Activated CD8-positive, alpha-beta memory T cell treated with anti-CD3 and anti-CD28 coated beads, Interleukin-2, amount 10 ng/mL, durations not matched to agents 7 days and 5 days (primary cell): ENCODE data around the gene MTUS2. TPM values are rescaled to one million over a fixed set of nuclear protein-coding genes. Genes with fewer than 3 reads are reported as not detected.

ENCODE experiments used
- ATAC-seq: fragments of 150-1000 bp; cut with Tn5 transposase; one replicate; pipeline ENCODE4 v1.10.0; 2021; ENCODE audit warnings: moderate library complexity
- CTCF ChIA-PET: fragments of 350-600 bp; sonication (Branson Sonifier 250); formaldehyde crosslinking; loops from one replicate; lab custom pipeline; 2021; ENCODE audit warnings: antibody characterized with exemption; lab: Charles Lee
- DNase-seq: peaks from one replicate; pipeline ENCODE4 v3.0.0-alpha.2; 2020
- H3K27ac Mint-ChIP-seq: one replicate; pipeline ENCODE4 v1.8.0; 2021; ENCODE audit warnings: mild to moderate bottlenecking, mixed read lengths
- H3K27me3 Mint-ChIP-seq: one replicate; pipeline ENCODE4 v1.8.0; 2021; ENCODE audit warnings: mixed read lengths
- H3K36me3 Mint-ChIP-seq: one replicate; pipeline ENCODE4 v1.8.0; 2021; ENCODE audit warnings: mild to moderate bottlenecking, mixed read lengths
- H3K4me1 Mint-ChIP-seq: one replicate; pipeline ENCODE4 v1.8.0; 2021; ENCODE audit warnings: mixed read lengths
- H3K4me3 Mint-ChIP-seq: one replicate; pipeline ENCODE4 v1.8.0; 2021; ENCODE audit warnings: mild to moderate bottlenecking, moderate library complexity, mixed read lengths
- H3K9me3 Mint-ChIP-seq: one replicate; pipeline ENCODE4 v1.8.0; 2022; ENCODE audit warnings: low read depth, mixed read lengths
- total RNA-seq, 2 experiments: library from RNA; stranded (reverse); gene quantifications; one replicate each; pipeline ENCODE4 v1.2.3, GENCODE V29; 2021

Gene MTUS2
- total RNA-seq, 2 experiments from 2014 or later = not detected

DNA sequence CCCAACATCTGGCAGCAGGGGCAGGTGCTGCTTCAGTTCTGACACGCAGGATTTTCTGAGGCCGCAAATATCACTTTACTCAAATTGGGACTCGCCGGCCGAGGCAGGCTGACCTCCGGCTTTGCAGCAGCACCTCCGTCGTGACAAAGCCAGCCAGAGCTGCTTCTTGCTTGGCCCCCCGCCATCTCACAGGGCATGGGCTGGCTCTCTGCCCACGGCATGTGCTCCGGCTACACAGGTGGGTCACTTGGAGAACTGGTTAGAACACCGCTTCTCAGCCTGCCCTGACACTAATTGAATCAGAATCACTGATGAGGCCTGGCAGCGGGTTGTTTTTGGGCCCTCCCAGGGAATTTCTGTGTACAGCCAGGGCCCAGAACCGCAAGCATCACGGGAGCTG, 663.1 kb downstream of the MTUS2 start:
- no peak overlapping the region for H3K4me3 Mint-ChIP-seq
- CTCF ChIA-PET = interaction anchor here (1.4 kb wide), 1 partner anchor 10 kb away, joined by 3 read pairs; no protein-coding TSS in a partner anchor
- no peak overlapping the region for H3K27ac Mint-ChIP-seq
- ATAC-seq = no peak
- no peak for DNase-seq
- no peaks in the 10 kb centered on the region for H3K36me3 Mint-ChIP-seq
- no peaks in the 10 kb centered on the region for H3K4me1 Mint-ChIP-seq
- no peaks in the 10 kb centered on the region for H3K9me3 Mint-ChIP-seq
- H3K27me3 Mint-ChIP-seq = peaks cover 14% of the 10 kb centered on the region

DNA sequence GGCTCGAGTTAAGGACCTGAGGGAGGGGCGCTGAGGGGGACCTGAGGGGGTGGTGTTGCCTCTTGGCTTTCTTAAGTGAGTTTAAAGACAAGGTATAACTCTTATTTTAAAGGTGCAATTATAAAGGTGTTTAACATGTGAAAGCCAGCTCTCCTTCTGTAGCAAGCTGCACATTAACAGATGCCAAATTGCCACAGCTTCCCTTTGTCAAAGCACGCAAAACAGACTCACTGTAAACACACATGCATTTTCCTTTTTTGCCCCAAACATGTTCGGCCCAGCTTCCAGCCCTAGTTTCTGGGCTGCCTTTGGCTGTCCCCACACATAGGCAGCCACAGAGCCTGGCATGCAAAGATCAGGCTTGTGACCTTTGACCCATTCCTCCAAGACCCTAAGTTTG, 663.5 kb downstream of the MTUS2 start:
- H3K4me1 Mint-ChIP-seq = no peaks in the 10 kb centered on the region
- no peaks in the 10 kb centered on the region for H3K36me3 Mint-ChIP-seq
- no peak overlapping the region for H3K4me3 Mint-ChIP-seq
- DNase-seq (no peak), ATAC-seq (no peak)
- CTCF ChIA-PET = interaction anchor here (1.4 kb wide), 1 partner anchor 11 kb away, joined by 3 read pairs; no protein-coding TSS in a partner anchor
- H3K9me3 Mint-ChIP-seq = no peaks in the 10 kb centered on the region
- peaks cover 14% of the 10 kb centered on the region for H3K27me3 Mint-ChIP-seq
- no peak overlapping the region for H3K27ac Mint-ChIP-seq

DNA sequence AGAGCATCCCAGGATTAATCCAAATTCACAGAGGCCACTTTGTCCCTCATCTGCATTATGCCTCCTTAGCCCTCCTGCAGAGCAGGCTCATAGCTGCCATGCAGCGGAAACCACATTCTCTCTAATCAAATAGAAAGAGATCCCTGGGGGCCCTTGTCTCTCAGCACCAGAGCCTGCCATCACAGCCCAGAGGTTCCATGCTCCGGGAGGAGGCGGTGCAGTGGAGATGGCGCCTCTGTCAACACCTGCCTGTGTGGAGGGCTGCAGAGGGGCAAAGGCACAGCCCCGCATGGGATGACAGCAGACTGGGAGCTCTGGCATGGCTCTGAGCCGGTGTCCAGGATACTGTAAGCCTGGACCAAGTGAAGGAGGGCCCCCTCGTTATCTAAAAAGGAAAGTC, 664.1 kb downstream of the MTUS2 start:
- CTCF ChIA-PET = interaction anchor here (1.4 kb wide), 1 partner anchor 11 kb away, joined by 3 read pairs; no protein-coding TSS in a partner anchor
- H3K4me3 Mint-ChIP-seq = no peak overlapping the region
- H3K36me3 Mint-ChIP-seq = no peaks in the 10 kb centered on the region
- DNase-seq (no peak), ATAC-seq (no peak)
- no peaks in the 10 kb centered on the region for H3K4me1 Mint-ChIP-seq
- H3K27me3 Mint-ChIP-seq = peaks cover 14% of the 10 kb centered on the region
- H3K9me3 Mint-ChIP-seq = no peaks in the 10 kb centered on the region
- H3K27ac Mint-ChIP-seq = no peak overlapping the region

DNA sequence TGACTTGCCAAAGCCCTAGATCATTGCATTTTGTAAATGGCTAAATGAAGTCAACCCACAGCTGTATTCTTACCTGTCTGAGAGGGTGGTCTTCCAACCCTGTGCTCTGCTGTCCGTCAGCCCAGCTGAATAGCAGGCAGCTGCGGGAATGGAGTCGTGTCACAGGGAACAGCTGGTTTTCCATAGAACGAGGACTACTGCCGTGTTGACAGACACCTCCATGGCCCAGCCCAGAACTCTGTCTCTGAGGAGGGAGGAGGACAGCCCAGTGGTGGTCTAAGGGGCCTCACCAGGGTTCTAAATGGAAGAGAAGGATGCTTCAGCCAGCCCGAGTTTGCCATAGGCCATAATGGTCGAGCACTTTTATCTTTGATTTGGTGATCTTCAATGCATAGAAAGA, 664.7 kb downstream of the MTUS2 start:
- CTCF ChIA-PET = no interaction called here

DNA sequence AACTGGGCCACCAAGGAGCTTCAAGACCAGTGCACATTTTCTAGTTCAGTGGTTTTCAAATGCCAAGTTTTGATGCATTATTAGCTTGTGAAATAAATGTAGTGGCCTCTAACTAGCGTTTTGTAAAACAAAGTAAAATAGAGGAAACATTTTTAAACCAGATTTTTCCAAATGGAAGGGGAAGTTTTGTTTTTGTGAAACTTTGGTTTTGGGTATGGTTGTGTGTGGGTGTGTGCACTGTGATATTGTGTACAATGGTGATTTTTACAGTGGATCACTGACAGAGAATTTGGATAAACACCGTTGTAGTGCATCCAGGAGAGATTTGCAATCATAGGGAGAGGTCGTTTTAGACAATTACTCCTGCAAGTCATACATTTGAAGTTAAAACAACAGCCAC, 666.4 kb downstream of the MTUS2 start:
- CTCF ChIA-PET = no interaction called here
- H3K4me1 Mint-ChIP-seq = no peaks in the 10 kb centered on the region
- no peaks in the 10 kb centered on the region for H3K36me3 Mint-ChIP-seq
- no peaks in the 10 kb centered on the region for H3K9me3 Mint-ChIP-seq
- DNase-seq = no peak
- ATAC-seq = no peak
- H3K27me3 Mint-ChIP-seq = peaks cover 12% of the 10 kb centered on the region
- no peak overlapping the region for H3K27ac Mint-ChIP-seq
- H3K4me3 Mint-ChIP-seq = no peak overlapping the region

More for the DNA sequence above, 664.7 kb downstream of the MTUS2 start:
- no peak overlapping the region for H3K27ac Mint-ChIP-seq
- no peak overlapping the region for H3K4me3 Mint-ChIP-seq
- peaks cover 14% of the 10 kb centered on the region for H3K27me3 Mint-ChIP-seq
- no peaks in the 10 kb centered on the region for H3K4me1 Mint-ChIP-seq
- no peak for DNase-seq
- no peaks in the 10 kb centered on the region for H3K36me3 Mint-ChIP-seq
- no peaks in the 10 kb centered on the region for H3K9me3 Mint-ChIP-seq
- no peak for ATAC-seq

DNA sequence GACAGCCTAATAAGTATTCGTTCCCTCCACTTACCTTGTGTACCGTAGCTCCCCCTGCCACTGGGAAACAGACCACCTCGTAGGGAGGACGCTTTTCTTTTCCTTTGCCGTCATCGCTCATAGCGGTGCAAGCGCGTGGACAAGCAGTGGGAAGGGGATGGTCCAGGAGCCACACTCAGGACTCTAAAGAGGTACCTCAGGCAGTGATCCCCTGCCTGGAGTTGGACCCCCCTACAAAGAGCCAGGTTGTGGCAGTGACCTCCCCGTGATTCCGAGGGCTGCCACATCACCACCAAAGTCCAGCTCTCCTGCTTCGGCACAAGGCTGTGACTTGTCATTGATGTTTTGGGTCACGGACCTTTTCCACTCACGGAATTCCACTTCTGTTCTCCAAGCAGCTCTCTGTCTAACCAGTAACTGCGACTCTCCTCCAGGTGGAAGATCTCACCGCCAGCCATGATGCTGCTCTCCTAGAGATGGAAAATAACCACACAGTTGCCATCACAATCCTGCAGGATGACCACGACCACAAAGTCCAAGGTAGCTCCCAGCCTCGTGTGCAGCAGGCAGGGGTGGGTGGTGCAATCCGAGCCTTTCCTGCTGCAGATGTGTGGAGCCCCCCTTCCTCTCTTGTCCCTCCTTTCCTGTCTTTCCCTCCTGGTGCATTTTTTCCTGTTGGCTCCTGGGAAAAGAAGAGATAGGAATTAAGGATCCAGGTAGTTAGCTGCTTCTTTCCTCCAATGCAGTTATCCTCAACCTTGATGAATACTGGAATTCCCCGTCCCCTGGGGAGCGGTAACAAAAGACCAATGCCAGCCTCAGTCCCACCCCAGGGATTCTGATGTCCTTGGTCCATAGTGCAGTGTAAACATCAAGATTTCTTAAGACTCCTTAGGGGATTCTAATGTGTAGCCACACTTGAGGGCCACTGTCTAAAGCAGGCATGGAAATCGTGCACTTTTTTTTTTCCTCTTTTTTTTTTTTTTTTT, 667.6 kb downstream of the MTUS2 start:
- CTCF ChIA-PET = interaction anchor here (1.2 kb wide), 1 partner anchor 16 kb away, joined by 4 read pairs; no protein-coding TSS in a partner anchor

DNA sequence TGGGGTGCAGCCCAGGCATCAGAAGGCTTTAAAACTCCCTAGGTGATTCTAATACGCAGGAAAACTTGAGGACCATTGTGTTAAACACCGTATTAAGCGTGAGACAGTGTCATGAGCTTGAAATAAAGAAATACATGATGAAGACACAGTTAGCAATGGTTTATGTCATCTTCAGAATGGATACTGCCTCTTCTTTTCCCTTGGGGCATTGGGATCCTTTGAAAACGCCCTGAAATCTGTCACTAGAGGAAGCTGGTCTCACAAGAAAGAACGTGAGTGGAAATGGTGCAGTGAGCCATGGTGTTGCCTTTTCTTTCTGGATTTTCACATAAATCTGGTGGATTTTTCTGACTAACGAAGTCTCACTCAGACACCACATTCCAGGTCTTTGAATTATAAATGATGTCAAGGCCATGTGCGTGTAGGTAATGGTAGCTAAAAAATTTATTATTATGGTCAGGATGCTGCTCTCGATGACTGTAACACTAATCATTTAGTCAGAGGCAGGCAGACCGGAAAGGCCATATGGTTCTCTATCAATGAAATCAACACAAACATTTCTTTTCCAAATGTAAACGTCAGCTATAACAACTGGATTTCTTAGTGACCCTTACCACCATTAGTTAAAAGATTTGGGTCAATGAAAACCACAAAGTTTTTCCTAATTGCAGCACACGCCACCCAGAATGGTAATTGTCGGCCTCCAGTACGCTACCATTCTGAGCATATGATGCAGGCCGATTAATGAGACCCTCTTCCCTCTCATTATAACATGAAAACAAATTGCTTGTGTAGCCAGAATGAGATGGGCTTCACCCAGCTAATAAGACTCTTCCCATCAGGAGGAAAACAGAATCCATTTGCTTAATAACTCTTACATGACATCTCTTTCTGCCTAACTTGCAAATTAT, 669.8 kb downstream of the MTUS2 start:
- Mint-ChIP-seq H3K9me3 (no peaks in the 10 kb centered on the region), H3K36me3 (no peaks in the 10 kb centered on the region), H3K4me3 (no peak overlapping the region), H3K4me1 (no peaks in the 10 kb centered on the region), H3K27me3 (peaks cover 13% of the 10 kb centered on the region), H3K27ac (no peak overlapping the region)
- no peak for DNase-seq
- ATAC-seq = no peak
- CTCF ChIA-PET = no interaction called here

More for the DNA sequence above, 667.6 kb downstream of the MTUS2 start:
- ATAC-seq (no peak), DNase-seq (no peak)
- Mint-ChIP-seq H3K4me3 (no peak overlapping the region), H3K27me3 (peaks cover 10% of the 10 kb centered on the region), H3K9me3 (no peaks in the 10 kb centered on the region), H3K27ac (no peak overlapping the region), H3K4me1 (no peaks in the 10 kb centered on the region), H3K36me3 (no peaks in the 10 kb centered on the region)

DNA sequence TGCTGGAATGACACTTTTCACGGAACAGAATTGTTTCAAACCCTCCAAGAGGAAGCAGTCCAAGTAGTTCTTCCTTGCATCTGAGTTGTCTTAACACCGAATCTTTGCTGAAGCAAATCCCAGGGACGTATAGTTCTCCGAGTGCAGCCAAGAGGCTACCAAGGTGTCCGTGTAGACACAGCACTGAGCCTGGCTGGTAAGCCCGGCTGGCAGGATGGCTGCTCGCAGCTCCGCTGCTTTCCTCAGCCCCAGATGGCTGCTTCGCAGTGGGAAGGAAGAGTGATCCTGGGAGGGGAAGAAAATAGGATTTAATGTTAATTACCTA, 670.4 kb downstream of the MTUS2 start:
- H3K9me3 Mint-ChIP-seq = no peaks in the 10 kb centered on the region
- CTCF ChIA-PET = no interaction called here
- peaks cover 9% of the 10 kb centered on the region for H3K27me3 Mint-ChIP-seq
- no peaks in the 10 kb centered on the region for H3K4me1 Mint-ChIP-seq
- no peak overlapping the region for H3K4me3 Mint-ChIP-seq
- no peak overlapping the region for H3K27ac Mint-ChIP-seq
- H3K36me3 Mint-ChIP-seq = no peaks in the 10 kb centered on the region
- DNase-seq (no peak), ATAC-seq (no peak)

DNA sequence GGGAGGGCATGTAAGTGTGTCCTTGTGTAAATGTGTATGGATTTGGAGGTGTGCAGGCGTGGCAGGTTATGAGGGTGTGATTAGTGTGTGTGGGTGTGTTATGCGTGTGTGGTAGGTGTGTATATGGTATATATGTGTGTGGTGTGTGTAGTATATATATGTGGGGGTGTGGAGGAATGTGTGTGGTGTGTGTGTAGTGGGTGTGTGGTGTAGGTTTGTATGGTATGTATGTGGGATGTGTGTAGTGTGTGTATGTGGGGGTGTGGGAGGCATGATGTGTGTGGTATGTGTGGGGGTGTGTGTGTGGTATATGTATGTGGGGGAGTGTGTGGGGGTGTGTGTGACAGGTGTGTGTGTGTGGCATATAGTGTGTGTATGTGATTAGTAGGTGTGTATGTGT, 671.1 kb downstream of the MTUS2 start:
- CTCF ChIA-PET = no interaction called here
- no peaks in the 10 kb centered on the region for H3K9me3 Mint-ChIP-seq
- ATAC-seq = no peak
- peaks cover 11% of the 10 kb centered on the region for H3K27me3 Mint-ChIP-seq
- H3K36me3 Mint-ChIP-seq = no peaks in the 10 kb centered on the region
- DNase-seq = no peak
- no peak overlapping the region for H3K4me3 Mint-ChIP-seq
- peaks cover 4% of the 10 kb centered on the region for H3K4me1 Mint-ChIP-seq
- no peak overlapping the region for H3K27ac Mint-ChIP-seq

DNA sequence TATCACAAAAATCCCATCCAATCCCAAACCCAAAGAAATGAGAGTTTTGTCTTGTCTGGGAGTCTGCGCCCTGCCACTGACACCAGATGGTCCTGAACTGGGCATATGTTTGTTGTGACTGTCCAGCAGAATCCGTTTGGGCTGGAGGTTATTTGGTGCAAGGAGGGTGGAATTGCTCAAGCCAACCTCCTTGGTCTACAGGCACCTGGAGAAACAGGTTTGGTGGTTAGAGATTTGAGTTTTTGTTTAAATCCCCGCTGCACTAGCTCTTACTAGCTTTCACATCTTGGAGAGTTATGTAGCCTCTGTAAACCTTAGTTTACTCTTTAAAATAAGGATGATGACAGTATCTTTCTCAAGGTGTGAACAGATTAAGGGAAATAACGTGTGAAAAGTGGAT, 673.7 kb downstream of the MTUS2 start:
- no peak for ATAC-seq
- no peak overlapping the region for H3K4me3 Mint-ChIP-seq
- CTCF ChIA-PET = interaction anchor here (1.2 kb wide), 1 partner anchor 14 kb away, joined by 3 read pairs; no protein-coding TSS in a partner anchor
- no peaks in the 10 kb centered on the region for H3K36me3 Mint-ChIP-seq
- no peak for DNase-seq
- H3K27me3 Mint-ChIP-seq = peaks cover 13% of the 10 kb centered on the region
- H3K9me3 Mint-ChIP-seq = no peaks in the 10 kb centered on the region
- peaks cover 8% of the 10 kb centered on the region for H3K4me1 Mint-ChIP-seq
- H3K27ac Mint-ChIP-seq = no peak overlapping the region

DNA sequence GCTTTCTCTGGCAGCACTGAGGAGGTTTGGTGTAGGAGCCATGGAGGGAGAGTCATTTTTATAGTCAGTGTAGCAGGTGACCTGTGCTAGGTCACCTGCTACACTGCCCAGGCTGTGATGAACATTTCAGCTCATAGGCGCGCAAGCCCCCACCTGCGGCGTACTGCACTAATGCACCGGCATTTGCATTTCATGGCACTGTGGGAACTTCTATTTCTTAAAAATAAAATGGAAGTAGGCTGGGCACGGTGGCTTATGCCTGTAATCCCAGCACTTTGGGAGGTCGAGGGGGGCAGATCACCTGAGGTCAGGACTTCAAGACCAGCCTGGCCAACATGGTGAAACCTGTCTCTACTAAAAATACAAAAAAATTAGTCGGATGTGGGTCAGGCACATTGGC, 674.4 kb downstream of the MTUS2 start:
- Mint-ChIP-seq H3K9me3 (no peaks in the 10 kb centered on the region), H3K36me3 (no peaks in the 10 kb centered on the region), H3K4me3 (no peak overlapping the region), H3K27ac (no peak overlapping the region), H3K4me1 (peaks cover 8% of the 10 kb centered on the region), H3K27me3 (peaks cover 13% of the 10 kb centered on the region)
- ATAC-seq (no peak), DNase-seq (no peak)
- CTCF ChIA-PET = interaction anchor here (0.7 to 1.2 kb wide), 3 partner anchors 13 to 73 kb away, joined by 3 to 4 read pairs (median 3); no protein-coding TSS in a partner anchor

DNA sequence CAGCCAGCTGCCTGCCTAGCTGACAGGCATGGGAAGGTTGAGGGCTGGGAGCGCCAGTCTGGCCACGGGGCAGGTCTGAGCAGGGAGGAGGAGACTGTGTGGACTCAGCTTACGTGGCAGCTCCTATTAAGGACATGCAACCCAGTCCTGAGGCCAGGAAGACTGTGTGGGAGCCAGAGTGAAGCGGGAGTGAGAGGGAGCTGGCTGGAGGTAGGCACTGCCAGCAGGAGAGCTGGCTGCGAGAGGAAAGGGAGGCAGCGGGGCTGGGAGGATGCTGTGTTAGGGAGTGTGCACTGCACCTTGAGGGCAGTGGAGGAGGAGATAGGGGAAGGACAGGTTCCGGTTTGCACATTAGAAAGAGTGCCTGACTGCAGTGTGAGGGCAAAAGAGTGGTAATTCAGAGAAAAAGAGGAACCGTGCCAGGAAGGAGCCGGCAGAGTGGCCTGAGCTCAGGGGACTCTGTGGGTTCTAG, 676.1 kb downstream of the MTUS2 start:
- Mint-ChIP-seq H3K4me3 (no peak overlapping the region), H3K4me1 (peaks cover 8% of the 10 kb centered on the region), H3K9me3 (no peaks in the 10 kb centered on the region), H3K36me3 (no peaks in the 10 kb centered on the region), H3K27me3 (peaks cover 19% of the 10 kb centered on the region), H3K27ac (no peak overlapping the region)
- ATAC-seq (peak; percentile 46), DNase-seq (no peak)
- CTCF ChIA-PET = interaction anchor here (0.8 to 3.6 kb wide), 3 partner anchors 13 to 218 kb away, joined by 3 to 21 read pairs (median 4); no protein-coding TSS in a partner anchor

DNA sequence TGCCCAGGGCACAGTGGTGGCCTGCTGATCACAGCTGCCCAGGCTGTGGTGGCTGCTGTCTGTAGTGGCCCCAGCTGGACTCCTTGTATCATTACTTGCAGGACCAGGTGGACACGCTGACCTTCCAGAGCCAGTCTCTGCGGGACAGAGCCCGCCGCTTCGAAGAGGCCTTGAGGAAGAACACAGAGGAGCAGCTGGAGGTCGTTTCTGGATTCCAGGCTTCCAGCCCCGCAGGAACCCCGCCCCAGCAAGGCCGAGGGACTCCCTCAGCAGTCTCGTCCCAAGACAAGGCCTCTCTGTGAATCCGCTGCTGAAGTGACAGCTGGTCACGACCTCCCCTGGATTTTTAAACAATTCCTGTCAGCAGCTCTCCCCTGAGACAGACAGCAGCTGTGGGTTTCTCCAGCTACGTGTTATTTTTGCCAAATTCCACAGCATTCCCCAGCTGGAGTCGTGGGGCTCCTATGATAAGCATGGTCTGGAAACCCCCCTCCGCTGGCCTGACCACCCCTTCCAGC, 677.1 kb downstream of the MTUS2 start:
- DNase-seq (no peak), ATAC-seq (no peak)
- Mint-ChIP-seq H3K36me3 (no peaks in the 10 kb centered on the region), H3K4me1 (peaks cover 8% of the 10 kb centered on the region), H3K9me3 (no peaks in the 10 kb centered on the region), H3K27ac (no peak overlapping the region), H3K27me3 (peaks cover 19% of the 10 kb centered on the region), H3K4me3 (no peak overlapping the region)
- CTCF ChIA-PET = interaction anchor here (0.6 to 3.6 kb wide), 4 partner anchors 12 to 1535 kb away, joined by 3 to 21 read pairs (median 4); no protein-coding TSS in a partner anchor
